IMR-90 (cell line): ENCODE measurements around the gene EPB41L2.

Experiments used
- BHLHE40 ChIP-seq: fragments of 150-350 bp; IDR thresholded peaks from 2 replicates; pipeline ENCODE4 v1.6.1; 2016; ENCODE audit warnings: mild to moderate bottlenecking, low read depth, low read length
- CHD1 ChIP-seq: IDR thresholded peaks from 2 replicates; pipeline ENCODE4 v1.6.1; 2012; ENCODE audit warnings: low read depth, low read length, improper control_type of control experiment
- MAFK ChIP-seq: IDR thresholded peaks from 2 replicates; pipeline ENCODE4 v1.6.1; 2012; ENCODE audit warnings: low read depth, low read length, improper control_type of control experiment
- RCOR1 ChIP-seq: IDR thresholded peaks from 2 replicates; pipeline ENCODE4 v1.6.1; 2012; ENCODE audit warnings: mild to moderate bottlenecking, low read length, improper control_type of control experiment; ENCODE audit not compliant: insufficient replicate concordance
- RFX5 ChIP-seq: IDR thresholded peaks from 2 replicates; pipeline ENCODE4 v1.8.0; 2012; ENCODE audit warnings: low read depth, mild to moderate bottlenecking, low read length, moderate library complexity
- SMC3 ChIP-seq: fragments of 150-350 bp; IDR thresholded peaks from 2 replicates; pipeline ENCODE4 v1.6.1; 2016; ENCODE audit warnings: low read depth, mild to moderate bottlenecking, antibody characterized with exemption, low read length, moderate library complexity
- TF ChIP-seq, protein P1 (sequence below): fragments of 150-350 bp; IDR thresholded peaks from 2 replicates; pipeline ENCODE4 v1.6.1; 2016; ENCODE audit warnings: low read depth, mild to moderate bottlenecking, low read length, moderate library complexity, borderline replicate concordance
- TF ChIP-seq, protein P2 (sequence below): conservative IDR thresholded peaks from 2 replicates; pipeline ENCODE4 v1.5.1; 2012; ENCODE audit warnings: mild to moderate bottlenecking, low read depth, low read length, improper control_type of control experiment
- TF ChIP-seq, protein P3 (sequence below): fragments of 150-350 bp; IDR thresholded peaks from 2 replicates; pipeline ENCODE4 v1.6.1; 2017; ENCODE audit warnings: mild to moderate bottlenecking, antibody characterized with exemption, low read length, low read depth

- TF ChIP-seq RCOR1, result no peak
- TF ChIP-seq, protein P1, sequence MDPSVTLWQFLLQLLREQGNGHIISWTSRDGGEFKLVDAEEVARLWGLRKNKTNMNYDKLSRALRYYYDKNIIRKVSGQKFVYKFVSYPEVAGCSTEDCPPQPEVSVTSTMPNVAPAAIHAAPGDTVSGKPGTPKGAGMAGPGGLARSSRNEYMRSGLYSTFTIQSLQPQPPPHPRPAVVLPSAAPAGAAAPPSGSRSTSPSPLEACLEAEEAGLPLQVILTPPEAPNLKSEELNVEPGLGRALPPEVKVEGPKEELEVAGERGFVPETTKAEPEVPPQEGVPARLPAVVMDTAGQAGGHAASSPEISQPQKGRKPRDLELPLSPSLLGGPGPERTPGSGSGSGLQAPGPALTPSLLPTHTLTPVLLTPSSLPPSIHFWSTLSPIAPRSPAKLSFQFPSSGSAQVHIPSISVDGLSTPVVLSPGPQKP, result no peak
- TF ChIP-seq BHLHE40, result no peak
- TF ChIP-seq, protein P2, sequence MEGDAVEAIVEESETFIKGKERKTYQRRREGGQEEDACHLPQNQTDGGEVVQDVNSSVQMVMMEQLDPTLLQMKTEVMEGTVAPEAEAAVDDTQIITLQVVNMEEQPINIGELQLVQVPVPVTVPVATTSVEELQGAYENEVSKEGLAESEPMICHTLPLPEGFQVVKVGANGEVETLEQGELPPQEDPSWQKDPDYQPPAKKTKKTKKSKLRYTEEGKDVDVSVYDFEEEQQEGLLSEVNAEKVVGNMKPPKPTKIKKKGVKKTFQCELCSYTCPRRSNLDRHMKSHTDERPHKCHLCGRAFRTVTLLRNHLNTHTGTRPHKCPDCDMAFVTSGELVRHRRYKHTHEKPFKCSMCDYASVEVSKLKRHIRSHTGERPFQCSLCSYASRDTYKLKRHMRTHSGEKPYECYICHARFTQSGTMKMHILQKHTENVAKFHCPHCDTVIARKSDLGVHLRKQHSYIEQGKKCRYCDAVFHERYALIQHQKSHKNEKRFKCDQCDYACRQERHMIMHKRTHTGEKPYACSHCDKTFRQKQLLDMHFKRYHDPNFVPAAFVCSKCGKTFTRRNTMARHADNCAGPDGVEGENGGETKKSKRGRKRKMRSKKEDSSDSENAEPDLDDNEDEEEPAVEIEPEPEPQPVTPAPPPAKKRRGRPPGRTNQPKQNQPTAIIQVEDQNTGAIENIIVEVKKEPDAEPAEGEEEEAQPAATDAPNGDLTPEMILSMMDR, result no peak
- no peak for TF ChIP-seq CHD1
- no peak for TF ChIP-seq MAFK
- TF ChIP-seq, protein P3, sequence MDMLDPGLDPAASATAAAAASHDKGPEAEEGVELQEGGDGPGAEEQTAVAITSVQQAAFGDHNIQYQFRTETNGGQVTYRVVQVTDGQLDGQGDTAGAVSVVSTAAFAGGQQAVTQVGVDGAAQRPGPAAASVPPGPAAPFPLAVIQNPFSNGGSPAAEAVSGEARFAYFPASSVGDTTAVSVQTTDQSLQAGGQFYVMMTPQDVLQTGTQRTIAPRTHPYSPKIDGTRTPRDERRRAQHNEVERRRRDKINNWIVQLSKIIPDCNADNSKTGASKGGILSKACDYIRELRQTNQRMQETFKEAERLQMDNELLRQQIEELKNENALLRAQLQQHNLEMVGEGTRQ, result no peak
- TF ChIP-seq RFX5, result no peak
- TF ChIP-seq SMC3, result no peak
These were observed 81.6 kb downstream of the EPB41L2 start for GRCh38 chr6:130981409-130981808.
